ENCODE measurements around the gene NRIP3. TPM values are rescaled to one million over a fixed set of nuclear protein-coding genes. Genes with fewer than 3 reads are reported as not detected.
"Not testable (repeated sequence)": the region's sequence is repeated elsewhere in the genome, so short reads cannot be mapped to it uniquely, and the experiment has no call there.

The NRIP3 gene
- polyA plus RNA-seq, 1 donor (not counting 4 experiments of a cell fraction or from before 2014, with no cell fraction given), result 1.00 TPM

GRCh38 chr11:9014826-9015225 lies 11.0 kb upstream of the NRIP3 start:
- no peak overlapping the region for H3K9ac ChIP-seq (ENCODE audit: control insufficient read depth, extremely low read depth, insufficient read depth, low read length)
- no peak for DNase-seq (ENCODE audit: low read depth, low spot score)
- no peaks in the 10 kb centered on the region for H3K9me3 ChIP-seq (ENCODE audit: control insufficient read depth, low read depth, low read length)
- H3K79me2 ChIP-seq (ENCODE audit: control insufficient read depth, insufficient read depth, low read length), result no peaks in the 10 kb centered on the region
- no peaks in the 10 kb centered on the region for H3K9me1 ChIP-seq (ENCODE audit: control insufficient read depth, extremely low read depth, insufficient read depth, low read length)
- no peak for FAIRE-seq
- H3K36me3 ChIP-seq (ENCODE audit: control insufficient read depth in 2 of 2, extremely low read depth in 1 of 2, insufficient read depth in 2 of 2, low read length in 2 of 2), result no peaks in the 10 kb centered on the region
- dilution Hi-C loops (cut with MboI; ENCODE audit: extremely low pct_ligation_motif_present, low sequenced_read_pairs), result no loop called here
- H2AFZ ChIP-seq (ENCODE audit: control insufficient read depth, low read length), result no peak overlapping the region
- no peak overlapping the region for H3K4me2 ChIP-seq (ENCODE audit: control insufficient read depth, extremely low read depth, insufficient read depth, low read depth, low read length)
- TF ChIP-seq CTCF (optimal IDR thresholded peaks at IDR 0.05 in 1 of 3, IDR thresholded peaks at IDR 0.05 in 1 of 3, conservative IDR thresholded peaks at IDR 0.05 in 1 of 3; ENCODE audit: extremely low read depth in 1 of 3, insufficient read depth in 2 of 3, low read length in 3 of 3), result no peak
- H4K20me1 ChIP-seq (ENCODE audit: control insufficient read depth, extremely low read depth, insufficient read depth, low read length), result no peaks in the 10 kb centered on the region
- H3K27me3 ChIP-seq (ENCODE audit: control insufficient read depth, extremely low read depth, insufficient read depth, low read length), result no peaks in the 10 kb centered on the region
- H3K4me1 ChIP-seq (ENCODE audit: control insufficient read depth, extremely low read depth, insufficient read depth, low read length), result no peaks in the 10 kb centered on the region
- no peak overlapping the region for H3K27ac ChIP-seq (ENCODE audit: control insufficient read depth, insufficient read depth, low read length)
- no peak overlapping the region for H3K4me3 ChIP-seq (ENCODE audit: control insufficient read depth in 2 of 3, extremely low read depth in 1 of 3, insufficient read depth in 2 of 3, low read depth in 1 of 3, low read length in 3 of 3)

GRCh38 chr11:9013373-9013772 lies 9.6 kb upstream of the NRIP3 start:
- dilution Hi-C loops (cut with MboI; ENCODE audit: extremely low pct_ligation_motif_present, low sequenced_read_pairs), result no loop called here
- Histone ChIP-seq H3K9ac (ENCODE audit: control insufficient read depth, extremely low read depth, insufficient read depth, low read length) (no peak overlapping the region), H3K9me3 (ENCODE audit: control insufficient read depth, low read depth, low read length) (no peaks in the 10 kb centered on the region), H3K9me1 (ENCODE audit: control insufficient read depth, extremely low read depth, insufficient read depth, low read length) (no peaks in the 10 kb centered on the region), H3K27me3 (ENCODE audit: control insufficient read depth, extremely low read depth, insufficient read depth, low read length) (peaks cover 5% of the 10 kb centered on the region), H3K4me1 (ENCODE audit: control insufficient read depth, extremely low read depth, insufficient read depth, low read length) (no peaks in the 10 kb centered on the region), H3K4me3 (ENCODE audit: control insufficient read depth in 2 of 3, extremely low read depth in 1 of 3, insufficient read depth in 2 of 3, low read depth in 1 of 3, low read length in 3 of 3) (no peak overlapping the region), H3K4me2 (ENCODE audit: control insufficient read depth, extremely low read depth, insufficient read depth, low read depth, low read length) (no peak overlapping the region), H2AFZ (ENCODE audit: control insufficient read depth, low read length) (no peak overlapping the region), H3K79me2 (ENCODE audit: control insufficient read depth, insufficient read depth, low read length) (no peaks in the 10 kb centered on the region), H3K36me3 (ENCODE audit: control insufficient read depth in 2 of 2, extremely low read depth in 1 of 2, insufficient read depth in 2 of 2, low read length in 2 of 2) (no peaks in the 10 kb centered on the region), H3K27ac (ENCODE audit: control insufficient read depth, insufficient read depth, low read length) (no peak overlapping the region), H4K20me1 (ENCODE audit: control insufficient read depth, extremely low read depth, insufficient read depth, low read length) (no peaks in the 10 kb centered on the region)
- FAIRE-seq (no peak), DNase-seq (ENCODE audit: low read depth, low spot score) (no peak)
- TF ChIP-seq EZH2 (IDR thresholded peaks at IDR 0.05; ENCODE audit: low read length) (no peak), CTCF (optimal IDR thresholded peaks at IDR 0.05 in 1 of 3, IDR thresholded peaks at IDR 0.05 in 1 of 3, conservative IDR thresholded peaks at IDR 0.05 in 1 of 3; ENCODE audit: extremely low read depth in 1 of 3, insufficient read depth in 2 of 3, low read length in 3 of 3) (no peak)

DNA sequence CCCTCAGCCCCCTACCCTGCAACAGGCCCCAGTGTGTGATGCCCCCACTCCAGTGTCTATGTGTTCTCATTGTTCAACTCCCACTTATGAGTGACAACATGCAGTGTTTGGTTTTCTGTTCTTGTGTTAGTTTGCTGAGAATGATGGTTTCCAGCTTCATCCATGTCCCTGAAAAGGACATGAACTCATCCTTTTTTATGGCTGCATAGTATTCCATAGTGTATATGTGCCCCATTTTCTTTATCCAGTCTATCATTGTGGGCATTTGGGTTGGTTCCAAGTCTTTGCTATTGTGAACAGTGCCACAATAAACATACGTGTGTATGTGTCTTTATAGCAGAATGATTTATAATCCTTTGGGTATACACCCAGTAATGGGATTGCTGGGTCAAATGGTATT lies 5.7 kb upstream of the NRIP3 start:
- H3K27ac ChIP-seq (ENCODE audit: control insufficient read depth, insufficient read depth, low read length); H3K9ac ChIP-seq (ENCODE audit: control insufficient read depth, extremely low read depth, insufficient read depth, low read length); H3K4me3 ChIP-seq (ENCODE audit: control insufficient read depth in 2 of 3, extremely low read depth in 1 of 3, insufficient read depth in 2 of 3, low read depth in 1 of 3, low read length in 3 of 3); H4K20me1 ChIP-seq (ENCODE audit: control insufficient read depth, extremely low read depth, insufficient read depth, low read length); H3K4me2 ChIP-seq (ENCODE audit: control insufficient read depth, extremely low read depth, insufficient read depth, low read depth, low read length); DNase-seq (ENCODE audit: low read depth, low spot score); H3K9me1 ChIP-seq (ENCODE audit: control insufficient read depth, extremely low read depth, insufficient read depth, low read length); H3K79me2 ChIP-seq (ENCODE audit: control insufficient read depth, insufficient read depth, low read length); H2AFZ ChIP-seq (ENCODE audit: control insufficient read depth, low read length); FAIRE-seq; H3K9me3 ChIP-seq (ENCODE audit: control insufficient read depth, low read depth, low read length); H3K4me1 ChIP-seq (ENCODE audit: control insufficient read depth, extremely low read depth, insufficient read depth, low read length); dilution Hi-C loops (cut with MboI; ENCODE audit: extremely low pct_ligation_motif_present, low sequenced_read_pairs); H3K36me3 ChIP-seq (ENCODE audit: control insufficient read depth in 2 of 2, extremely low read depth in 1 of 2, insufficient read depth in 2 of 2, low read length in 2 of 2): not testable (repeated sequence)
- peaks cover 33% of the 10 kb centered on the region for H3K27me3 ChIP-seq (ENCODE audit: control insufficient read depth, extremely low read depth, insufficient read depth, low read length)
